Measurements from ENCODE around the gene PHACTR1. TPM values are rescaled to one million over a fixed set of nuclear protein-coding genes. Genes with fewer than 3 reads are reported as not detected.
"Not testable (repeated sequence)": the region's sequence is repeated elsewhere in the genome, so short reads cannot be mapped to it uniquely, and the experiment has no call there.

Gene PHACTR1
- total RNA-seq, 1 donor from 2014 or later: 28.1 TPM

DNA sequence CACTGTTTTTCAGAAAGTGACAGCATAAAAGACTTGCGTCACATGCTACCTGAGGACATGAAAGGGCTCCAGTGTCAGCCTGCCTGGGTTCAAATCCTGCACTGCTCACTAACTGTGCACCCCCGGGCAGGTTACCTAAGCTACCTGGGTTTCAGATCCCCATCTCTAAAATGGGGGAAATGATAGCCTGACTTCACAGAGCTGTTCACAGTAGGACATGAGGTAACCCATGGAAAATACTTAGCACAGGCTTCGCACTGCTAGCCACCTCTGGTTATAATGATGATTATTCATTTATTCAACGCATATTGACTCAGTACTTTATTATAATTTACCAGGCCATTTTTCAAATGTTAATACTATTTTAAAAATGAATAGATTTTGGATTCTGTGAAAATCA is 588.7 kb downstream of the PHACTR1 start:
- no peak for DNase-seq (ENCODE audit: low spot score in 2 of 2)
- no peak for FAIRE-seq

DNA sequence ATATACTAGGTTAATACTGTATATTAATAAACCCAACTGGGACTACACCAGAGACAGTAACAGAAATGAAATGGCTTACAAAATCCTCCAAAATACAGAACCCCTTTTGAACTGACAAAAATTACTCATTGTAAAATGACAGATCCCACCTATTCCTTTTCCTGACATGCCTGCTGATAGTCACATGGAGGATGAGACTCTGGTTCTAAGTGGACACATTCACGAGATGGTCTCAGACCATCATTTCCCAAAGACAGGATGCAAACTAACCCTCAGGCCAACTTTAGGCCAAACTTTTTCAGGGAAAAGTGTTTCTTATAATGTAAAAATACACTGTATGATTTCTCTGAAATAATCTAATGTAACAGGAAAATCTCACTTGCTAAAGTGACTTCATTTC is 589.2 kb downstream of the PHACTR1 start:
- DNase-seq (ENCODE audit: low spot score in 2 of 2) (no peak), FAIRE-seq (no peak)

DNA sequence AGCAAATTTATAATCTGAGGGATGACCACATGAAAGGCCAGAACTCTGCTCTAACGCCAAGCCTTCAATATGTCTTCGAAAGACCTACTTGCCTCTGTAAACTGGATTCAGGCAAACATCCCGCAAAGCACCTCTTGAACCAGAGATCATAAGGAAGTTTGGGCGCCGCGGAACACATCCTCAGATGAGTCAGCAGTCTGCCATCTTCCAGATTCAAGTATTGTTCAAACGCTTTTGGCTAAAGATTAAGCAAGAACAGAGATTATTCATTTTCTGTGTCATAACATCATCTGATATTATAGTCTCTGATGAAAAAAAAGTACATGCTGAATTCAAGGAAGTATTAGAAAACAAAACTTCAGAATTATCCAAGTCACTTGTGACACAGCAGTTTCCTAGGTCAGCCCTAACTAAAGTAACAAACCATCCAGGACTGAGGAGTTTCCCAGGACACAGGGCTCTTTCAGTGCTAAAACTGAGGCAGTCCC is 591.0 kb downstream of the PHACTR1 start:
- no peak for DNase-seq (ENCODE audit: low spot score in 2 of 2)
- no peak for FAIRE-seq

DNA sequence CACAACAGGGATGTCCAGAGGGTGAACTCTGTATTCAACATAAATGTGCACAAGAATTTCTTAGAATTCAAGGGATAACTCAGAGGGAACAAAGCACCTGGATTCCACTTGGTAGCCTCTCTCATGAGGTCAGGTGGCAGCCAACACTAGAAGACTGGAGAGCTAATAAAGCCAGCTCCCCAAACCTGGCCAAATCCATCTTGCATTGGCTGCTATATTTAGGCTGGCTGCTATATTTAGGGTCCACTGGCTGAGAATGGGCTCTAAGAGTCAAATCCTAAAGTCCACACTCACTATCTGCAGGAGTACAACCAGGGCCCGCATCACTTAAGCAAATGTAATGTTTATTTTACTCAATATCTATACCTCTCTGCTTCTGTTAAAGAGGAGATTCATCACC is 591.8 kb downstream of the PHACTR1 start:
- no peak for DNase-seq (ENCODE audit: low spot score in 2 of 2)

DNA sequence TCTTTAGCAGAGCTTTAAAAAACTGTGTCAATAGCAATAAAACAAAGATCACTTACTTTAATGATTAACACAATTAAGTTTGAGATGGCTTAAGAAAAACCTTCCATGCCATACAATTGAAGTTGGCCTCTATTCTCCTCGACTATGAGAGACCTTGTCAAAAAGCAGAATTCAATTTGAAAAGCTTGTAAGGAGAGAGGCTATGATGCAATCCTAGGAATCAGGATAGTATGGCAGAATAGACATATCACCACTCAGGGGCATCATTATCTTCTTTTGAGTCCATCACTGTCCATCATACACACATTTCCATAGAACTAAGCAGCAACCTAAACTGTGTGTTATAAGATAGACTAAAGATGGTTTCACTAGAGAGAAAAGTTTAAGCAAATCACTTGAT is 594.6 kb downstream of the PHACTR1 start:
- FAIRE-seq (no peak), DNase-seq (ENCODE audit: low spot score in 2 of 2) (no peak)

More for the DNA sequence above, 591.8 kb downstream of the PHACTR1 start:
- FAIRE-seq: no peak

DNA sequence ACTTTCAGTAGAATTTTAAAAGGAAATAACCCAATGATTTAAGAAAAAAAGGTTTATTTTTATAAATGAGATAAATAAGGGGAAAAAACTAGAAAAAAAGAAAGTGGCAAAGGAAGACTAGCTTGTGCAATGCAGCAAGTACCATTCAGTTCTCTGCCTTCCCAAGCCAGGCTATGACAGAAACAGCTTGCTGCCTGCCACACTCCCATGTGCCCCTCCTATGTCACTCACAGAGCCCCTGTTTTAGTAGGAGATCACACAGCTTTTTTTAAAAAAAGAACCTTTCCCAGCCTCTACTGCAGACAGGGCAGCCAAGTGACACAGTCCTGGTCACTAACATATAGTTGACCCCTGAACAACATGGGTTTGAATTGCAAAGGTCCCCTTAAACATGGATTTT is 598.2 kb downstream of the PHACTR1 start:
- DNase-seq (ENCODE audit: low spot score in 2 of 2): no peak
- FAIRE-seq: no peak

DNA sequence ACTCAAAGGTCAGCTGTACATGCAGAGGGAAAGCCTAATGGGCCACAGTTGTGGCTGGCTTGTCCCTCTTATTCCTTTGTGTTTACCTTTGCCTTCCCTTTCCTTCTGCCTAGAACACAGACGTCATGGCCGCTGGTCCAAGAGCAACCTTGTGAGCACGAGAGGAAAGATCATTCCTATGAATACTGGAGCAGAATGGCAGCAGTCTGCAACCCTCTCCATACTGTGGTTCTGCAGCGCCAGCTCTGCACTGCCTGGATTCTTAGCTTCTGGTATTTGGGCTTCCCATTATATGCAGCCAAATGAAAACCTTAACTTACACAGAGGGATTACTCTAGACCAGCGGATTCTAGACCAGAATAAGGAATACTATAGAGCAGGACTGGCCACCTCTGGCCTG is 599.3 kb downstream of the PHACTR1 start:
- FAIRE-seq: no peak
- DNase-seq (ENCODE audit: low spot score in 2 of 2): no peak

DNA sequence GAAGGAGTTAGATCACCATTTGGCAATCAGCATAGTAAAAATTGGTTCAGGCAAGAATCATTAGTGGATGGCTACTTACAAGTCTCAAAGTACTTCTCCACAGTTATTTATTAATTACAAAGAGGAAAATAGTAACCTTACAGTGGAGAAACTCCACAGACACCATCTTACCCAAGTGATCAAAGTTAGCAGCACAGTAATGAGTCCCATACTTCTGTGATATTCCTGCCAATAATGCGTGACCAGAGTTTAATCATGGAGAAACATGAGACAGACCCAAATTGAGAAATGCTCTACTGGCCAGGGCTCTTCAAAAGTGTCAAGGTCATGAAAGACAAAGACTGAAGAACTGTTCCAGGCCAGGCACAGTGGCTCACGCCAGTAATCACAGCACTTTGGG is 602.3 kb downstream of the PHACTR1 start:
- FAIRE-seq: no peak
- DNase-seq (ENCODE audit: low spot score in 2 of 2): no peak

DNA sequence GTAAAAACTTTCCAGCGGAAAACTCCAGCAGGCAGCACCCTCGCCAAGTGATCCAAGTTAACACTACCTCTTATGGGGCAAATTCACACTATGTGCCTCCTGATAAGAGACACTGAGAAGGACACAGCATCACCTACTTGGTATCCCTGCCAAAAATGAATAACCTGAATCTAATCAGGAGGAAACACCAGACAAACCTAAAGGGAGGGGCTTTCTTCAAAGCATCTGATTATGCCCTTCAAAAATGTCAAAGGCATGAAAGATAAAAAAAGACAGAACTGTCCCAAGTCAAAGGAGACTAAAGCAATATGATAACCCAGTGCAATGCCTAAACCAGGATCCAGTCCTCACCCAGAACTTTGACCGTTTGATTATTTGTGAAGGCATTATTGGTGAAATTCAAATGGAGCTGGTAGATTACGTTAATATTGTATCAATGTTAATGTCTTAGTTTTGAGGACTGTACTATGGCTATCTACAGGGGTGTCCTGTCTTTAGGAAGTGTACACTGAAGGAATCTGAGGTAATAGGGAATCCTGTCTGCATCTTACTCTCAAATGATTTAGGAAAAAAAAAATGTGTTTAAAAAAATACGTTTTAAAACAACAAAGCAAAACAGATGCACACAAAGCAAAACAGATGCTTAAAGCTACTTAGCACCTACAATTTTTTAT is 603.5 kb downstream of the PHACTR1 start:
- FAIRE-seq (no peak), DNase-seq (ENCODE audit: low spot score in 2 of 2) (no peak)

GRCh38 chr6:13326031-13326586 is 609.5 kb downstream of the PHACTR1 start:
- not testable (repeated sequence) for FAIRE-seq; DNase-seq (ENCODE audit: low spot score in 2 of 2)

GRCh38 chr6:13327691-13328075 is 611.1 kb downstream of the PHACTR1 start:
- FAIRE-seq: no peak

GRCh38 chr6:13328076-13328874 is 611.7 kb downstream of the PHACTR1 start, which contains the start of gene TBC1D7:
TSS of gene TBC1D7 (minus strand) at chr6:13328537. CDS start at chr6:13326898, 1,639 bp downstream.
- DNase-seq (ENCODE audit: low spot score in 2 of 2) (peak; percentile 84 to 88), FAIRE-seq (no peak)

More at GRCh38 chr6:13327691-13328075, 611.1 kb downstream of the PHACTR1 start:
- no peak for DNase-seq (ENCODE audit: low spot score in 2 of 2)

DNA sequence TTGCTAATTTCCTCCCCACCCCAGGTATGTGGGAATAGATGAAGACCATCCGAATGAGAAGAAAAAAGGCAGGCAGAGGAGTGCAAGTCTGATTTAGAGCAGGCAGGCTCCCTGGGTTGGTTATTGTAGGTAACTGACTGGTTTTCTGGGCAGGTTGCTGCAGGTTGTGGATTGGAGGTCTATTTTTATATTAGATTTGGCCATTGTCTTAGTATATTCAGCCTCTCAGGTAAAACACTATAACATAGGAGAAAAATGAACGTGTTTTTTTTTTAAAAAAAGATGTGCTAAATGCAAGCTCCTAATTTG is 612.3 kb downstream of the PHACTR1 start:
- no peak for DNase-seq (ENCODE audit: low spot score in 2 of 2)
- no peak for FAIRE-seq

GRCh38 chr6:13331516-13332348 is 615.2 kb downstream of the PHACTR1 start:
- DNase-seq (ENCODE audit: low spot score in 2 of 2) (no peak), FAIRE-seq (no peak)

DNA sequence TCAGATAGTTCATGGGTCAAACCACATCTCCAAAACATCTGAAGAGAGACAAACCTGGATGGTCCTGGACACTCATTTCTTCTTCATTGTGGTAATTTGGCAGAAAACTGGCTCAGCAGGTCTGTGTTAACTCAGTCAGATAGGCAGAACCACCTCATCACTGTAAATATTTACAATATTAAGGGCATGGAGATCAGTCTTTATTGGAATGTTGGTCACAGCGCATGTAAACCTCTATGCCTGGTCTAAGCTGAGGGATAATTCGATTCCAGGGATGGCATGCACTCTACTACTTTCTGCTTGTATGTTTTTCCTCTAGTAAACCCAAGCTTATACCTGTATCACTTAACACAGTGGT is 615.8 kb downstream of the PHACTR1 start:
- DNase-seq (ENCODE audit: low spot score in 2 of 2) (no peak), FAIRE-seq (no peak)

DNA sequence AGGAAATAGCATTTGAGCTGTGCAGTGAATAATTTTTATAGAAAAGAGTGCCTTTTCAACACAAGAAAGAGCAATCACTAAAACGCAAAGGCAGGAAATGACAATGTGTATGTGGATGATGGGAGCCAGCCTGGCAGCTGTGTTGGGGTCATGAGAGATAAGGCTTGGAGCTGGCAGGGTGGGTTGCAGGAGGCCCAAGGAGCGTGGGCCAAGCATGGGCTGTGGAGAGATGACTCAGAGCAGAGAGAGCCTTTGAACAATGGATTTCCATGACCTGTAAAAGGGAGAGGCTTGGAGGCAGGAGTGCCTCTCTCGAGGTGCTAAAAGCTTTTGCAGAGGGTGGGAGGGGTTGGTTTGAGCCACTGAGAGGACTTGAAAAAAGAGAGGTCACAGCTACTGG is 618.4 kb downstream of the PHACTR1 start:
- no peak for DNase-seq (ENCODE audit: low spot score in 2 of 2)
- no peak for FAIRE-seq

DNA sequence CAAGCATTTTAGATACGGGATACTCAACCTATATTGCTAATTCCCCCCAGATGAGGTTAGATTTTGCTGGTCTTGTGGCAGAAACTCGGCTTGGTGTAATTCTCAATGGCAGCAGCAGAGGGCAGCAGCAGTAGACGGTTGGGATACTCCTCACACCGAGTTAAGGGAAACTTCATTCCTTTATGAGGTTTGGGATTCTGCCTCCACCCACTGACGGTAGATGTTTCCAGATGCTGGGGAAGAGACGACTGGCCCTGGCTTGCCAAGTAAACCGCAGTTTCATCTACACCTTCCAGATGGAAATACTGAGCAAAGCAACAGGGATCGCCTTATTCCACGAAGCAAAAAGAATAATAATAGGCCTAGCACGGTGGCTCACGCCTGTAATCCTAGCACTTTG is 620.0 kb downstream of the PHACTR1 start:
- peak; percentile 40 to 67 for DNase-seq (ENCODE audit: low spot score in 2 of 2)
- FAIRE-seq: no peak

DNA sequence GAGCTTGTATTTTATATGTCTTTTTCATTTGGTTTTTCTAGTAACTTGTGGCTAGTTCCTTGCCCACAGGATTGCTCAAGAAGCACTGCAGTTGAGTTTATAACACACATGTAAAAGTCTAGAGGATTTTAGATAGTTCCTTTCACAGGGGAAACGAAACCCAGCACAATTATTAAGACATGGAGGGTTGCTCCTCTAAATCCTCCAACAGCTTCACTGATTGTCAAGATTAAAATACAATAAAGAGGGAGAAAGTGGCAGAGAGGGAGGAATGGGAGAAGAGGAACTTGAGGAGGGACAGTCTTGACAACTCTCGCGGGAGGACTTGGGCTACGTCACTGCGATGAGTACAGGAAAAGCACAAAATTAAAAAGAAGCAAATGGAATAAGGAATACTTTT is 621.5 kb downstream of the PHACTR1 start:
- no peak for DNase-seq (ENCODE audit: low spot score in 2 of 2)
- FAIRE-seq: no peak
